ENCODE results near the gene ASCL2.

DNA sequence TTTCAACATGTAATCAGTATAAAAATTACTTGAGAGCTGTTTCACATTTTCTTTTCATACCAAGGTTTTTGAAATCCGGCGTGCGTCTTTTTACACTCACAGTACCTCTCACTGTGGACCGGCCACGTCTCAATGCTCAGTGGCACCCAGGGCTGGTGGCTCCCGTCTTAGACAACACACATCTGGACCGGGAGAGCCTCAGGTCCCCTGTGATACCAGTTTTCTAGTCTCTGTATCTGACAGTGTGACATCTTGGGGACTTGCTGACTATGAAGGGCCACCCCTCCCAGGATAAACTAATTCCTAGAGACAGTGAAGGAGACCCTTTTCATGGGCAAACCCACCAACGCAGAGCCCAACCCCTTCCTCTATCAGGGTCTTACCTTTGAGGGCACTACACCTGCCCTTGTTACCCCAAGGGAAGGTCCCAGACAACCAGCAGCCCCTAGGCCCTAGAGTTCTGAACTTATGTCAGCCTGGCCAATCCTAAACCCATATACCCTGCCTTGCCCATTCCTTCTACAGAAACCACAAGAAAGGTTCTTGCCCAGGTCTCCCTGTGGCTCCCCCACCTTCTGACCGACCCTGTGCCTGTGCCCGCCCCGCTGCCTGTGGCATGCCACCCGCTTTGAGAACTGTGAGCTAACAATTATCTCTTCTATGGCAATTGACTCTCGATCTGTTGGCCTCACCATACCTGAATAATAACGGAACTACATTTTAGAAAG, 6.1 kb upstream of the ASCL2 start:
- TF ChIP-seq, protein P1, sequence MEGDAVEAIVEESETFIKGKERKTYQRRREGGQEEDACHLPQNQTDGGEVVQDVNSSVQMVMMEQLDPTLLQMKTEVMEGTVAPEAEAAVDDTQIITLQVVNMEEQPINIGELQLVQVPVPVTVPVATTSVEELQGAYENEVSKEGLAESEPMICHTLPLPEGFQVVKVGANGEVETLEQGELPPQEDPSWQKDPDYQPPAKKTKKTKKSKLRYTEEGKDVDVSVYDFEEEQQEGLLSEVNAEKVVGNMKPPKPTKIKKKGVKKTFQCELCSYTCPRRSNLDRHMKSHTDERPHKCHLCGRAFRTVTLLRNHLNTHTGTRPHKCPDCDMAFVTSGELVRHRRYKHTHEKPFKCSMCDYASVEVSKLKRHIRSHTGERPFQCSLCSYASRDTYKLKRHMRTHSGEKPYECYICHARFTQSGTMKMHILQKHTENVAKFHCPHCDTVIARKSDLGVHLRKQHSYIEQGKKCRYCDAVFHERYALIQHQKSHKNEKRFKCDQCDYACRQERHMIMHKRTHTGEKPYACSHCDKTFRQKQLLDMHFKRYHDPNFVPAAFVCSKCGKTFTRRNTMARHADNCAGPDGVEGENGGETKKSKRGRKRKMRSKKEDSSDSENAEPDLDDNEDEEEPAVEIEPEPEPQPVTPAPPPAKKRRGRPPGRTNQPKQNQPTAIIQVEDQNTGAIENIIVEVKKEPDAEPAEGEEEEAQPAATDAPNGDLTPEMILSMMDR (IDR thresholded peaks at IDR 0.05 in 8 of 11, conservative IDR thresholded peaks at IDR 0.05 in 3 of 11) = no peak
- no peak for TF ChIP-seq POLR2AphosphoS5 (IDR thresholded peaks at IDR 0.05)

Data from spleen (tissue), 7 donors.